HepG2 (cell line): ENCODE measurements around the gene STIMATE. TPM values are rescaled to one million over a fixed set of nuclear protein-coding genes. Genes with fewer than 3 reads are reported as not detected.

Experiments
- ATAC-seq: fragments of 200-7000 bp; cut with Tn5 transposase; 3 replicates; pipeline ENCODE4 v1.9.1; 2020; ENCODE audit warnings: mild to moderate bottlenecking, moderate library complexity
- BruUV-seq: library from RNA; stranded (reverse); fragments of 400-500 nt; replicated peaks from 2 replicates; lab custom pipeline; 2021; lab: Mats Ljungman, UMichigan
- CTCF ChIA-PET: fragments of 300-600 bp; formaldehyde crosslinking; extraction: SDS; loops from one replicate; lab custom pipeline; 2021; ENCODE audit warnings: low total read pairs, inconsistent platforms, low intra/inter-chr PET ratio; lab: Yijun Ruan, JAX
- POLR2A ChIA-PET: fragments of 350-600 bp; sonication (Branson Sonifier 250); formaldehyde crosslinking; loops from one replicate; lab custom pipeline; 2020; ENCODE audit warnings: antibody characterized with exemption, inconsistent platforms; lab: Yijun Ruan, JAX
- DNase-seq: peaks from one replicate; pipeline ENCODE4 v3.0.0-alpha.2; 2015; ENCODE audit warnings: low spot score
- FAIRE-seq: peaks from 3 replicates; lab custom pipeline; 2011; peaks lifted over from hg19 to GRCh38; lab: Jason Lieb, UNC
- H2AFZ ChIP-seq: one replicate; pipeline ENCODE4 v1.6.1; 2011; ENCODE audit warnings: low read length, inconsistent platforms
- H3K27ac ChIP-seq: fragments of 300-600 bp; 3 replicates; pipeline ENCODE4 v1.8.0; 2011; ENCODE audit warnings: mixed run types, mild to moderate bottlenecking, mixed read lengths, low read length, inconsistent platforms; ENCODE audit not compliant: insufficient read depth; ENCODE audit errors: extremely low read length
- H3K27me3 ChIP-seq, 2 experiments: fragments of 200-600 bp in 1 of 2; 2 replicates in 1 of 2; 3 replicates in 1 of 2; pipeline versions ENCODE4 v1.6.0 to v1.8.0; 2011; ENCODE audit warnings: low read length in 2 of 2, mild to moderate bottlenecking in 2 of 2, moderate library complexity in 2 of 2, inconsistent platforms in 1 of 2; ENCODE audit not compliant: insufficient read depth in 2 of 2, control insufficient read depth in 1 of 2
- H3K36me3 ChIP-seq, 2 experiments: fragments of 200-600 bp in 1 of 2; replicated peaks in 1 of 2; 2 replicates in 1 of 2; 3 replicates in 1 of 2; pipeline versions ENCODE4 v1.5.1 to v1.8.0; 2011; ENCODE audit warnings: low read length in 2 of 2, inconsistent platforms in 1 of 2; ENCODE audit not compliant: insufficient read depth in 2 of 2, control insufficient read depth in 1 of 2
- H3K4me1 ChIP-seq: 2 replicates; pipeline ENCODE4 v1.5.1; 2012; ENCODE audit warnings: low read length, inconsistent platforms; ENCODE audit not compliant: insufficient read depth
- H3K4me2 ChIP-seq: 2 replicates; pipeline ENCODE4 v1.6.0; 2011; ENCODE audit warnings: low read depth, low read length, inconsistent platforms
- H3K4me3 ChIP-seq, 3 experiments: fragments of 200-600 bp in 1 of 3; sonication (generic), shearing (Covaris generic) in 1 of 3; replicated peaks in 1 of 3; 2 replicates each; pipeline ENCODE4 v1.5.1; 2011 to 2016; ENCODE audit warnings: low read length in 3 of 3, inconsistent platforms in 2 of 3, low read depth in 2 of 3, mild to moderate bottlenecking in 2 of 3, control low read depth in 1 of 3, mixed read lengths in 1 of 3; ENCODE audit not compliant: insufficient read depth in 1 of 3
- H3K79me2 ChIP-seq: one replicate; pipeline ENCODE4 v1.6.1; 2011; ENCODE audit warnings: low read length, inconsistent platforms; ENCODE audit not compliant: insufficient read depth
- H3K9ac ChIP-seq: 2 replicates; pipeline ENCODE4 v1.6.0; 2011; ENCODE audit warnings: mild to moderate bottlenecking, low read depth, low read length, inconsistent platforms; ENCODE audit not compliant: insufficient read depth
- H3K9me3 ChIP-seq: 2 replicates; pipeline ENCODE4 v1.5.1; 2012; ENCODE audit warnings: mild to moderate bottlenecking, low read length
- H4K20me1 ChIP-seq: 2 replicates; pipeline ENCODE4 v1.6.0; 2011; ENCODE audit warnings: inconsistent platforms, mild to moderate bottlenecking, low read length, moderate library complexity; ENCODE audit not compliant: insufficient read depth
- NFIB ChIP-seq: sonication (generic); formaldehyde crosslinking; IDR thresholded peaks from 2 replicates; pipeline ENCODE4 v1.9.0; 2021; ENCODE audit warnings: missing genetic modification reagents, mild to moderate bottlenecking, borderline replicate concordance
- RAD51 ChIP-seq: fragments of 450-650 bp; IDR thresholded peaks from 2 replicates; pipeline ENCODE4 v1.6.1; 2016; ENCODE audit warnings: borderline replicate concordance
- ZNF687 ChIP-seq: sonication (generic); formaldehyde crosslinking; IDR thresholded peaks from 2 replicates; pipeline ENCODE4 v1.5.1; 2020; ENCODE audit warnings: mild to moderate bottlenecking, missing genetic modification reagents, moderate library complexity
- ZNF724P ChIP-seq: sonication (generic); formaldehyde crosslinking; IDR thresholded peaks from 2 replicates; pipeline ENCODE4 v1.8.0; 2022; ENCODE audit warnings: missing genetic modification reagents, borderline replicate concordance
- WGBS: methylation state at CpG from one replicate; pipeline ENCODE4 v1.1.6; 2017; ENCODE audit warnings: low lambda C conversion rate; 5-methylcytosine and 5-hydroxymethylcytosine counted together
- in situ Hi-C: cut with HindIII; loops from 2 replicates; pipeline ENCODE4 v1.10.0; 2017; ENCODE audit warnings: low pct_unique_long_range_greater_than_20kb; ENCODE audit not compliant: extremely low pct_ligation_motif_present
- intact Hi-C: fragments of 100-400 bp; cut with micrococcal nuclease; formaldehyde crosslinking; loops from one replicate; pipeline ENCODE4 v1.10.0; 2022; ENCODE audit not compliant: unreplicated experiment
- polyA plus RNA-seq, 8 experiments: library from polyadenylated mRNA; depleted of rRNA in 3 of 8; stranded (reverse) in 7 of 8; unstranded in 1 of 8; fragments of >200 nt; fragmentation: Illumina TruSeq in 4 of 8; extraction: Trizol in 4 of 8; gene quantifications; 2 replicates each; pipeline versions ENCODE4 v1.2.1 to v1.2.3, GENCODE V29; 2011 to 2016; ENCODE audit warnings: low read depth in 4 of 8, missing spikeins in 1 of 8, mixed read lengths in 1 of 8; ENCODE audit not compliant: insufficient read depth in 1 of 8
- total RNA-seq, 5 experiments: library from RNA; depleted of rRNA; stranded (reverse); fragments of >200 nt; fragmentation: Illumina TruSeq; extraction: Trizol; gene quantifications; 2 replicates each; pipeline ENCODE4 v1.2.3, GENCODE V29; 2016; ENCODE audit warnings: low read depth in 1 of 5

STIMATE gene
- total and polyA plus RNA-seq, 2 of the 13 experiments (the other 11 are each of a cell fraction or from before 2014, with no cell fraction given), result 5.7 to 11.7 TPM

GRCh38 chr3:52817860-52818259 lies 79.5 kb downstream of the STIMATE start:
- peaks cover 60% of the 10 kb centered on the region for H3K4me1 ChIP-seq
- no peak for DNase-seq
- intact Hi-C loops, result no loop called here
- no peaks in the 10 kb centered on the region for H3K36me3 ChIP-seq
- H3K27me3 ChIP-seq, result no peaks in the 10 kb centered on the region
- in situ Hi-C loops, result no loop called here
- no peak overlapping the region for H3K9ac ChIP-seq
- H3K4me3 ChIP-seq, result no peak overlapping the region
- CTCF ChIA-PET, result no interaction called here
- ATAC-seq, result no peak
- H4K20me1 ChIP-seq, result no peaks in the 10 kb centered on the region
- no peaks in the 10 kb centered on the region for H3K79me2 ChIP-seq
- 87% methylated on average over 5 of the region's 7 CpGs for WGBS
- no peak overlapping the region for H3K4me2 ChIP-seq
- TF ChIP-seq RAD51, result no peak
- no peak for TF ChIP-seq ZNF724P
- TF ChIP-seq ZNF687 (CRISPR knock-in tag), result 0 out of 2 replicates have a peak, but pooled peaks have one; percentile 11
- TF ChIP-seq NFIB (CRISPR knock-in tag), result no peak
- POLR2A ChIA-PET, result interaction anchor here (0.9 to 1.8 kb wide), 2 partner anchors 9 to 47 kb away, joined by 3 to 7 read pairs; partner anchors contain the start of gene NEK4
- no TSS peak for BruUV-seq
- no peak for FAIRE-seq
- no peak overlapping the region for H2AFZ ChIP-seq
- H3K9me3 ChIP-seq, result no peaks in the 10 kb centered on the region
- no peak overlapping the region for H3K27ac ChIP-seq
